K562 (cell line): ENCODE results near the gene NUP107. TPM values are rescaled to one million over a fixed set of nuclear protein-coding genes. Genes with fewer than 3 reads are reported as not detected.

ENCODE experiments used
- ATAC-seq: fragments of 200-7000 bp; cut with Tn5 transposase; 3 replicates; pipeline ENCODE4 v1.9.1; 2020; ENCODE audit warnings: moderate library complexity
- BruUV-seq: library from RNA; stranded (reverse); fragments of 400-500 nt; replicated peaks from 2 replicates; lab custom pipeline; 2021; lab: Mats Ljungman, UMichigan
- CTCF ChIA-PET: fragments of 300-600 bp; formaldehyde crosslinking; extraction: SDS; loops from one replicate; lab custom pipeline; 2021; ENCODE audit warnings: low intra/inter-chr PET ratio; lab: Yijun Ruan, JAX
- POLR2A ChIA-PET: fragments of 300-600, 350-650 bp; sonication (Branson Sonifier 250); formaldehyde crosslinking; extraction: SDS; loops from one replicate; lab custom pipeline; 2021; ENCODE audit warnings: antibody characterized with exemption, inconsistent platforms; lab: Yijun Ruan, JAX
- DNase-seq, 4 experiments: peaks; one replicate each; pipeline versions ENCODE4 v3.0.0 to v3.0.0-alpha.2; 2011 to 2018; ENCODE audit warnings: low spot score in 3 of 4, mixed read lengths in 3 of 4; ENCODE audit errors: extremely low read depth in 1 of 4
- FAIRE-seq: peaks from 2 replicates; lab custom pipeline; 2011; peaks lifted over from hg19 to GRCh38; lab: Jason Lieb, UNC
- H2AFZ ChIP-seq: 2 replicates; pipeline ENCODE4 v1.6.0; 2011; ENCODE audit warnings: low read depth, low read length, control low read depth, inconsistent platforms
- H3K27ac ChIP-seq: fragments of 200-600 bp; 3 replicates; pipeline ENCODE4 v1.8.0; 2011; ENCODE audit warnings: low read depth, mild to moderate bottlenecking, control low read depth, inconsistent platforms, low read length, moderate library complexity, mixed read lengths; ENCODE audit errors: extremely low read depth
- H3K27me3 ChIP-seq, 2 experiments: fragments of 300-600 bp in 1 of 2; 2 replicates in 1 of 2; 3 replicates in 1 of 2; pipeline versions ENCODE4 v1.6.0 to v1.8.0; 2011; ENCODE audit warnings: inconsistent platforms in 2 of 2, low read length in 2 of 2, mild to moderate bottlenecking in 1 of 2, mixed read lengths in 1 of 2, moderate library complexity in 1 of 2; ENCODE audit not compliant: control insufficient read depth in 2 of 2, insufficient read depth in 2 of 2
- H3K36me3 ChIP-seq: fragments of 300-600 bp; 3 replicates; pipeline ENCODE4 v1.8.0; 2011; ENCODE audit warnings: mild to moderate bottlenecking, low read length, inconsistent platforms; ENCODE audit not compliant: control insufficient read depth, insufficient read depth
- H3K4me1 ChIP-seq, 2 experiments: fragments of 200-600 bp in 1 of 2; replicated peaks in 1 of 2; 2 replicates in 1 of 2; 3 replicates in 1 of 2; pipeline versions ENCODE4 v1.5.1 to v1.8.0; 2011; ENCODE audit warnings: inconsistent platforms in 2 of 2, low read length in 2 of 2, mild to moderate bottlenecking in 1 of 2, mixed read lengths in 1 of 2, moderate library complexity in 1 of 2; ENCODE audit not compliant: control insufficient read depth in 2 of 2, insufficient read depth in 2 of 2
- H3K4me2 ChIP-seq: 2 replicates; pipeline ENCODE4 v1.6.1; 2011; ENCODE audit warnings: low read length, control low read depth, inconsistent platforms, mixed read lengths; ENCODE audit not compliant: insufficient read depth
- H3K4me3 ChIP-seq: fragments of 200-600 bp; sonication (generic), shearing (Covaris generic); 2 replicates; pipeline ENCODE4 v1.5.1; 2016; ENCODE audit warnings: control low read depth, inconsistent platforms
- H3K79me2 ChIP-seq: fragments of 200-600 bp; 3 replicates; pipeline ENCODE4 v1.8.0; 2011; ENCODE audit warnings: low read length, inconsistent platforms; ENCODE audit not compliant: control insufficient read depth, insufficient read depth
- H3K9ac ChIP-seq, 2 experiments: 2 replicates each; pipeline versions ENCODE4 v1.6.0 to v1.6.1; 2011; ENCODE audit warnings: low read depth in 2 of 2, low read length in 2 of 2, control low read depth in 1 of 2, inconsistent platforms in 1 of 2, mild to moderate bottlenecking in 1 of 2, mixed read lengths in 1 of 2; ENCODE audit not compliant: insufficient read depth in 1 of 2
- H3K9me1 ChIP-seq: one replicate; pipeline ENCODE4 v1.6.0; 2011; ENCODE audit warnings: inconsistent platforms, mild to moderate bottlenecking, low read length, moderate library complexity; ENCODE audit not compliant: control insufficient read depth, insufficient read depth
- H3K9me3 ChIP-seq: replicated peaks from 2 replicates; pipeline ENCODE4 v1.5.1; 2011; ENCODE audit warnings: low read depth, low read length, inconsistent platforms; ENCODE audit not compliant: control insufficient read depth, insufficient read depth
- H4K20me1 ChIP-seq: replicated peaks from 2 replicates; pipeline ENCODE4 v1.6.1; 2011; ENCODE audit warnings: low read length, inconsistent platforms, mixed read lengths; ENCODE audit not compliant: control insufficient read depth, insufficient read depth
- KDM1A ChIP-seq, 2 experiments: fragments of 450-650 bp; IDR thresholded peaks; 2 replicates each; pipeline ENCODE4 v1.6.1; 2016; ENCODE audit warnings: mild to moderate bottlenecking in 2 of 2
- PTTG1 ChIP-seq: fragments of 450-650 bp; IDR thresholded peaks from 2 replicates; pipeline ENCODE4 v1.6.1; 2016; ENCODE audit warnings: low read depth, mild to moderate bottlenecking, missing genetic modification characterization, missing compliant biosample characterization
- THAP12 ChIP-seq: fragments of 250-450 bp; sonication (Bioruptor Pico); IDR thresholded peaks from 2 replicates; pipeline ENCODE4 v1.9.0; 2021; ENCODE audit warnings: mild to moderate bottlenecking, inconsistent platforms
- WGBS: fragments of 100-300 bp; shearing (Covaris generic); methylation state at CpG from one replicate; pipeline ENCODE4 v1.1.6; 2016; ENCODE audit warnings: low coverage, mixed read lengths; ENCODE audit not compliant: insufficient coverage; ENCODE audit errors: missing lambda C conversion rate; 5-methylcytosine and 5-hydroxymethylcytosine counted together
- in situ Hi-C: fragments of 300-500 bp; cut with MboI; formaldehyde crosslinking; loops from 4 replicates; pipeline ENCODE4 v1.15.0; 2018; ENCODE audit warnings: inconsistent platforms, mixed read lengths
- intact Hi-C: fragments of 100-400 bp; cut with micrococcal nuclease; formaldehyde crosslinking; loops from 2 replicates; pipeline ENCODE4 v1.14.2; 2022
- polyA plus RNA-seq, 8 experiments: library from polyadenylated mRNA; depleted of rRNA in 4 of 8; stranded (reverse) in 5 of 8; unstranded in 3 of 8; fragments of >200 nt; fragmentation: Nextera tagmentation in 2 of 8; fragmentation: Illumina TruSeq in 1 of 8; extraction: Ambion mirVana in 2 of 8; extraction: Trizol in 1 of 8; gene quantifications; 2 replicates each; pipeline versions ENCODE4 v1.2.1 to v1.2.3, GENCODE V29; 2011 to 2014; ENCODE audit warnings: inconsistent platforms in 1 of 8, missing spikeins in 1 of 8
- total RNA-seq, 7 experiments: library from RNA; depleted of rRNA in 6 of 7; stranded (reverse); fragments of >200 nt in 6 of 7; fragmentation: Illumina TruSeq in 2 of 7; extraction: Trizol in 2 of 7; gene quantifications; 2 replicates each; pipeline versions ENCODE4 v1.2.1 to v1.2.3, GENCODE V29; 2011 to 2021; ENCODE audit warnings: low replicate concordance in 1 of 7

Gene NUP107
- total and polyA plus RNA-seq, 9 of the 15 experiments (the other 6 are each of a cell fraction or from before 2014, with no cell fraction given): 129 to 277 (median 199) TPM

GRCh38 chr12:68743356-68743755, 56.6 kb downstream of the NUP107 start:
- intact Hi-C loops: no loop called here

More at GRCh38 chr12:68743356-68743755, 56.6 kb downstream of the NUP107 start:
- H3K9ac ChIP-seq: no peak overlapping the region
- no TSS peak for BruUV-seq
- WGBS: 100% methylated on average over 2 of the region's 2 CpGs
- peaks cover 2 to 7% of the 10 kb centered on the region in 2 experiments; a peak in 2 of 5 replicates for H3K4me1 ChIP-seq
- DNase-seq (no peak), ATAC-seq (no peak), FAIRE-seq (no peak)
- in situ Hi-C loops: no loop called here
- H2AFZ ChIP-seq: no peak overlapping the region
- no peaks in the 10 kb centered on the region for H3K9me1 ChIP-seq
- H3K4me3 ChIP-seq: no peak overlapping the region
- H4K20me1 ChIP-seq: no peaks in the 10 kb centered on the region
- peaks cover 47% of the 10 kb centered on the region for H3K36me3 ChIP-seq
- H3K27me3 ChIP-seq: no peaks in the 10 kb centered on the region
- TF ChIP-seq PTTG1 (tag): no peak
- no peak for TF ChIP-seq KDM1A (IDR thresholded peaks at IDR 0.05)
- no peak for TF ChIP-seq THAP12
- ChIA-PET POLR2A (no interaction called here), CTCF (no interaction called here)
- H3K27ac ChIP-seq: no peak overlapping the region
- peaks cover 19% of the 10 kb centered on the region for H3K79me2 ChIP-seq
- no peak overlapping the region for H3K4me2 ChIP-seq
- no peaks in the 10 kb centered on the region for H3K9me3 ChIP-seq
